ENCODE data around the gene NFIC.
A peak's percentile ranks its signal among the peaks of the same experiment; 100 is the strongest.

Gene NFIC

DNA sequence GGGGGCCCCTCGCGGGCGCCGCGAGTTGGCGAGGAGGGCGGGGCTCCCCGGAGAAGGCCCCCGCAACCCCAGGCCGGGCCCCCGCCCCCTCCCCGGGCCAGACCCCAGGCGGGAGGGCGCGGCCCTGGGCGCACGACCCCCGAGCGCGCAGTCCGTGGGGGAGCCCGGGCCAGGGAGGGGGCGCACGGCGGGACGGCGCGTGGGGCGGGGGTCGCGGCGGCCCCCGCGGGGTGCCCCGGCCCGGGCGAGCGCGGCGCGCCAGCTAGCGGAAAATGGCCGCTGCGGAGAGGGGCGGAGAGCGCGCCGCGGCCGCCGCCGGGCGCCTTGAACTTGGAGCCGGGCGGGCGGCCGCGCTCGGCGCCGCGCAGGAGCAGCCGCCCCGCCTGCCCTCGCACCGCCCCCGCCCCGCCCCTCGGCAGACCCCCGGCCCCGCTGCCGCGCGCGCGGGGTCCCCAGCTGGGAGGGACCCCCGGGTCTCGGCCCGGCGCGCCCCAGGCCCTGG, 6.4 kb upstream of the NFIC start:
- peak in 1 of 2 experiments; percentile 29 for DNase-seq

DNA sequence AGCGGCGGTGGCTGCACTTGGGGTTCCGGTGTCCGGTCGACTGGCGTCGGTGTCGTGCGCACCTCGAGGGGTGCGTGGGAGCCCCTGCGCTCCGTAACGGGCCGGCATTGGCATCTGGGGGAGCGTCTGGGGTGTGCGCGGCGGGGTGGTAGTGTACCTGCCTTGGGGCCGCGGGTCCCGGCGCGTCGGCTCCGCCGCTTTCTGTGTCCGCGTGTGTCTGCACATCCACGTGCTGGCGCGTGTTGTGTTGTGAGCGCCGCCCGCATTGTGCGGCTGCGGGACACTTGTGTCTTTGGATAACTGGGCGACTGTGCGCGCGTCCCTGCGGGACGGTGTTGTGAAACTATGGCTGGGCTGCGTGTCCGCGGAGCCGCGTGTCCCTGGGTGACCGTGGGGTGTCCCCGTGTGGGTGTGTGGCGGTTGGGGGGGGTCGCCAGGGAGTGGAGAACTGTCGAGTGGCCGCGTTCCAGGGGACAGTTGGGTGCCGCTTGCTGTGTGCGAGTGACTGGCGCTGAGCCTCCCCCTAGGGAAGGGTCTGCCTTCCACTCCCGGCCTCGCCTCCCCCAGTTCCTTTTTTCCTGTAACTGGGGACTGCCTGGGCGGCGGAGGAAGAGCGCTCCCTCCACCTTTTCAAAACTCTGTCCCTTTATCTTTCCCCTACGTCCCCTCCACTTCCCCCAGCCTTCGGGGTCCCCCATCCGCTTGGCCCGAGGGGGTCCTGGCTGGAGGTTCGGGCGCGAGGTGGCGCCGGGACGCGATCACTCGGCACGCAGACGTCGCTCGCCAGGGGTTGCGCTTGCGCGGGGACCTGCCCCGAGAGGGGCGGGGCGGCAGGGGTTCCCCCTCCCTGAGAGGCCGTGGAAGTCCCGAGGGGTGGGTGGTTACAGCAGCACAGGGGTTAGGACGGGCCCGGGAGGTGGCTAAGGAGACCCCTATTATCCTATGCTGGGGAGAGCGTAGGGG, 5.7 kb upstream of the NFIC start:
- DNase-seq: no peak

- DNase-seq: no peak
Observed at GRCh38 chr19:3361384-3362216, 4.8 kb upstream of the NFIC start.

DNA sequence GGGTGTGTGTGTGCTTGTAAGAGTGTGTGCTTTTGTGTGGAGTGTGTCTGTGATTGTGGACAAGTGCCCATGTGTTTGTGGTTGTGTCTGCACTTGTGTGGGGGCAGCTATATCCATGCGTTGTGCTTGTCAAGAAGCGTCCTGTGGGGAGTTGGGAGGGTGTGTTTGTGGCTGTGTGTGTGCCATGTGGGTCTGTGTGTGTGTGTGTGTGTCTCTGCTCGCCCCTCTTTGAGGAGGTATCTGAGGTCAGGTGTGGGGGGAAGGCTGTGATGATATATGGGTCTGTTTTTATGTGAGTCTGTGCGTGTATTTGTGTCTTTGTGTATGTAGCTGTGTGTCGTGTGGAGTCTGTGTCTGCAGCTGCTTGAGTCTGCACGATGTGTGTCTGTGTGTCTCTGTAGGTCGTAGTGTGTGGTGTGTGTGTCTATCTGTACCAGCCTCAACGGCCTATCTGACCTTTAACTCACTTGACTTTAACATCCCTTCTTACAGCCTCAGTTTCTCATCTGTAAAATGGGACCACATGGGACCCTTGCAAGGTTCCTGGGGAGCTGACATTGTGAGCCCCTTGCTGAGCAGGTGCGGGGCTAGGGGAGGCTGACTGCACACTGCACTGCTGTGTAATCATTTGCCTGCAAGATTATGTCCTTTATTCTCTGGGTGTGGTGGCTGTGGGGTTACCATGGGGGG, 4.0 kb upstream of the NFIC start:
- DNase-seq: no peak

DNA sequence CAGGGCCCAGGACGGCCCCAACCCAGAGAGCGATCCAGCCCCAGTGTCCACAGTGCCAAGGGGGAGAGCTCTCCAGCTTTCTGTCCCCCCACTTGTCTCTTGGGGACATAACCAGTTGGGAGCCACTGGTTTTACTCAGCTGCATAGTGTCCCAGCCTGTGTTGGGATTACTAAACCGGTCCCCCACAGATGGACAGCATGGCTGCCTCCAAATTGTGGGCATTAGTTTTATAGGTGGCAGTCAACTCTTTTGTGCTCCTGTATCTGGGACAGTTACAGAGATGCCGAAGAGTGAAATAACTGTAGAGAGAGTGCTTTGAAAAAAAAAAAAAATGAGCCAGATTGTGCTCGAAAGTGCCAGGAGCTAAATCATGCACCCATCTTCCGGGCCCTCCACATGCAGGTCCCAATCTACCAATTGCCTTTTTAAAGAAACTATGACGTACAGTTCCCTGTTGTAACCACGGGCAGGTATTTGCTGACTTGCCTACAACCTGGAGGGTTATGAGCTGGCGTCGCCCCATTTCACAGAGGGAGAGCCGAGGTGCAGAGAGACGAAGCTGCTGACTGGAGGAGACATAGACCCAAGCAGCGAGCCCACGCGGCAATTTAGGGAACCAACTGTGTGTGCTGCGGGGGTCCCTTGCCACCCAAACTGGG, 2.4 kb upstream of the NFIC start:
- no peak for DNase-seq

DNA sequence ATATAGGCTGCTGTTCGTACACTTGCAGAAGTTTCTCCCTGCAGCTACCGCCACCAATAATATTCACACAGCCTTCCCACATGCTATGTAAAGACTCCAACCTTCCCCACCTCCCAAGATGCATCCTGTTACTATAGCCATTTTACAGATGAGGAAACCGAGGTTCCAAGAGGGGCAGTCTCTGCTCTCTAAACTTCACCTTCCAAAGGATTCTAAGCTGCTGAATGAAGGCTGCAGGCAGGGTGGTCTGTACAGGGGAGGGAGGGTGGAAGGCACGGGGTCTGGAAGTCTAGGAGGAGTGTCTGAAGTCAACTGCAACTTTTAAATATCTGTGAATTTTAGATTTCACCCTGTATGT, 1.9 kb upstream of the NFIC start:
- DNase-seq: no peak

- no peak for DNase-seq
Observed at GRCh38 chr19:3365093-3365835, 1.1 kb upstream of the NFIC start.

DNA sequence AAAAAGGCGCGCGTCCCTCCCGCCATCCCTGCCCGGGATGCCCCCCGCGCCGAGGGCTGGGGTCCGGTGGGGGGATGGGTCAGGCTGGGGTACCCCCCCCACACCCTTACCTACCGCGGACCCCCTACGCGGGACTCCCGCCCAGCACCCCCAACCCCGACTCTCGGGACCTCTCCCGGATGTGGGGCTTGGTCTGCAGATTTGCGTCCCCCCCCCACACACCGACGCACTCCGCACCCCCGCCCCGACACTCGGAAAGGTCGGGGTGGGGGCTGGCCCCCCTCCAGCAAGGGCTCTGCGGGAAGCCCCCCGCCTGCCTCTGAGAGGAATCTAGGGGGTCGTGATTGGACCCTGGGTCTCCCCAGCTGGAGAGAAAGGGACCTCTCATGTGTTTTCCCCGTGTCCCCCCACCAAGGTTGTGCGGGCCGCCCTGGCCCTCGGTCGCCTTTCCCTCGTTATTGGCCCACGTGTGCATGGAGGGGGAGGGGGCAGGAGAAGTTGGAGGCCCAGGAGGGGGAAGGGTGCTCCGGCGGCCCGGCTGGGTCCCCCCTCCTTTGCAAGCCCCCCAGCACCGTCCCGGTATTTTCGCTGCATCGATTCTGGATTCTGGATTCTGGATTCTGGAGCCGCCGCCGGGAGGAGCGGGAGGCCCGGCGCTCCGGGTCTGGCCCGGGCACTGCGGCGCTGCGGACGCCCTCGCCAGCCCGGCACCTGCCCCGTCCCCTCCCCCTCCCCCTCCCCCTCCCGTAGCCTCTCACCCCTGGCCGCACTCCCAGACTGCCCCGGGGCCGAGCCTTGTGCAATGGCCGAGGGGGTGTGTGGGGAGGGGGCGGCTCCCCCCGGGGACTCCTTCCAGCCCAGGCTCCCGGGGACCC, 607 bp downstream of the NFIC start:
- DNase-seq: peak; percentile 27 to 43

GRCh38 chr19:3367628-3368440, 1.5 kb downstream of the NFIC start:
- DNase-seq: no peak

DNA sequence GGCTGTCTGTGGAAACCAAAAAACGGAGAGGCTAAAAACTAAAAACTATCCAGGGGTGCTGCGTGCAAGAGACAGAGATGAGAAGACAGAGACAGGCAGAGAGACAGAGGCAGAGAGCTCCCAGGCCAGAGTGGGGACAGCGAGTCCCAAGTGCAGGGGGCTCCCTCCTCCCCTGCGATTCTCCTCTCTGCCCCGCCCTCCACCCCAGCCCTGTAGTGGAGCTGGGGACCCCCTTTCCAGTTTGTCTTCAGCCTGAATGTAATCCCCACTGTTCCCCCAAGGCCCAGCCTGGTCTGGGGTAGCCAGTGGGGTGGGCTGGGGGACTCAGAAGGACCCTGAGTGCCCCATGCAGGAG, 2.0 kb downstream of the NFIC start:
- DNase-seq: no peak

DNA sequence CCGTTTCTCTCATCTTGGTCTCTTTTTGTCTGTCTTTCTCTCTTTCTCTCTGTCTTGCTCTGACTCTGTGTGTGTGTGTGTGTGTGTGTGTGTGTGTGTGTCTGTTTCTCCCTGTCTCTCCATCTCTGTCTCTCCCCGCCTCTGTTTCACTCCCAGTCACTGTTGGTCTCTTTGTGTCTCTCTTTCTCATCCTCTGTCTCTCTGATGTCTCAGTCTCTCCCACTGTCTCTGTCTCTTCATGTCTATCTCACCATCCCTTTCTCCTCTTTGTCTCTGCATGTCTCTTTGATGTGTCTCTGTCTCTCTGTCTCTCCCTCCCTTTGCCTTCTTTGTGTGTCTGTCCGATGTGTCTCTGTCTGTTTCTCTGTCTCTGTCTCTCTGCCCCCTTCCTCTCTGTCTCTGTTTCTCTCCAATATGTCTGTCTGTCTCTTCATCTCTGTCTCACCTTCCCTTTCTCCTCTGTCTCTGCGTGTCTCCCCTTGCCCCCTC, 2.5 kb downstream of the NFIC start:
- no peak for DNase-seq

DNA sequence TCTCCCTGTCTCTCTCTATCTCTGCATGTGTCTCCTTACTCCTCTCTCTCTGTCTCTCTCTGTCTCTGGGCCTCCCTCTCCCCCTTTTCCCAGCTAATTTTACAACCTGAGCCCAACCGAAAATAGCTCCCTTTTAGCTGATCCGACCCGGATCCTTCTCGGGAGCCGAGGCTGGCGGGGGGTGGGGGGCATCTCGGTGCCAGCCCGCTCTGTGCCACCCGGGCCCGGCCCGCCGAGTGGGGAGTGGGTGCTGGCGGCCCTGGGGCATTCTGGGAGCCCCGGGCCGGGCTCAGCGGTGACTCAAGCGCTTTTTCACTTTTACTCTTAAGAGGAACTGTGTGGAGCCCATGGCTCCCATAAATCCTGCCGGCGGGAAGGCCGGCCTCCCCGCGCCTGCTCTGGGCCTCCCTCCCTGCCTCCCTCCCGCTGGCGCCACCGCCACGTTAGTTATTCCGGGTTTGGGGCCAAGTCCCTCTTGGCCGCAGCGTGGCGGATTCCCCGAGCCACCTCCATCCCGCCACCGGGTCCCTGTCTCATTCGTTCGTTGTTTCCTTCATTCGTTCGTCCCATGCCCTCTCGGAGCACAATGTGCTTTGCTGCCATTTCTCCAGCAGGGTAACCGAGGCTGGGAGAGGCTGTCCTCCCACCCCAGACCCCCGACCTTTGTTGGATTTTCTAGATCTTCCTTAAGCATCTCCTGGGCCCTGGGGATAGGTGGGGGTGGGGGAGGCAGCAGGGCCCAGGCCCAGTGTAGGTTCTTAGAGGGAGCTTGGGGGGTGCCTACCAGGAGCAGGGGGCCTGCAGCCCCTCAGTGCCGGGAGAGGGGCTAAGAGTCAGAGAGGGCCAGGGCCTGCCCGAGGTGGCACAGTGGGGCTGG, 3.2 kb downstream of the NFIC start:
- no peak for DNase-seq

GRCh38 chr19:3370214-3370720, 3.9 kb downstream of the NFIC start:
- DNase-seq: no peak

- DNase-seq: no peak
Observed at GRCh38 chr19:3370728-3371591, 4.6 kb downstream of the NFIC start.

GRCh38 chr19:3372413-3372812, 6.0 kb downstream of the NFIC start:
- no peak for DNase-seq

- no peak for DNase-seq
Observed at GRCh38 chr19:3373971-3374368, 7.6 kb downstream of the NFIC start.

DNA sequence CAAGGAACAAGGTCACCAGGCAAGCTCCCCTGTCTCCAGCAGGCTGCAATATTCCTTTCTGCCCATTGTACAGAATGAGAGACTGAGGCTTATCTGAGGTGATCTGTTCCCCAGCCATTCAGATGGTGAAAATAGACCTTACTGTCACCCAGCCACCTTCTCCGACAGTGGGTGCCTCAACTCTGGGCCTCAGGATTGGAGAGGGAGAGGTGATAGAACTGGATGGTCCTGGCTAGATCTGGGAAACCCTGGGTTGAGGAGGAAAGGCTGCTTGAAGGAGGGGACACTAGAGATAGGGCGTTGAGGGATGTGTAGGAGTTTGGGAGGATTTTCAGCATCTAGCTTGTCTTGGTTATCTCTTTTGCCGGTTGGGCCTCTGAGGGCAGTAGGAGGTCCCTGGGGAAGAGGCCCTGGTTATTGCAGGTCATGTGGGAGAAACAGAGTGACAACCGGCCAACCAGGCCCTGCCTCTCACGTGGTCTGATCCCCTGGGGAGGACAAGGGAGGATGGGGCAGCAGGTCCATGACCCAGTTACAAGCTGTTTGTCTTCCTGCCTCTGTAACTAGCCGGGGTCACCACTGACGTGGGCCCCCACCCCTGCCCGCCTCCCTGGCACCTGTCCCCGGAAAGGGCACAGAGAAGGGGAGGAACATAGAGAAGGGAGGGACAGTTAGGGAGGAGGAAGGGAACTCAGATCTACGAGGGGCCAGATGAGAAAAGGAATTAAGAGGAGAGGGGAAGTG, 8.2 kb downstream of the NFIC start:
- DNase-seq: no peak

All from SHP77 (cell line).